Measurements from ENCODE around the gene SNX24. TPM values are rescaled to one million over a fixed set of nuclear protein-coding genes. Genes with fewer than 3 reads are reported as not detected.
A peak's percentile ranks its signal among the peaks of the same experiment; 100 is the strongest.

Gene SNX24, protein sequence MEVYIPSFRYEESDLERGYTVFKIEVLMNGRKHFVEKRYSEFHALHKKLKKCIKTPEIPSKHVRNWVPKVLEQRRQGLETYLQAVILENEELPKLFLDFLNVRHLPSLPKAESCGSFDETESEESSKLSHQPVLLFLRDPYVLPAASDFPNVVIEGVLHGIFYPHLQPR
- total RNA-seq: 28.0 and 29.8 TPM in 2 replicates

DNA sequence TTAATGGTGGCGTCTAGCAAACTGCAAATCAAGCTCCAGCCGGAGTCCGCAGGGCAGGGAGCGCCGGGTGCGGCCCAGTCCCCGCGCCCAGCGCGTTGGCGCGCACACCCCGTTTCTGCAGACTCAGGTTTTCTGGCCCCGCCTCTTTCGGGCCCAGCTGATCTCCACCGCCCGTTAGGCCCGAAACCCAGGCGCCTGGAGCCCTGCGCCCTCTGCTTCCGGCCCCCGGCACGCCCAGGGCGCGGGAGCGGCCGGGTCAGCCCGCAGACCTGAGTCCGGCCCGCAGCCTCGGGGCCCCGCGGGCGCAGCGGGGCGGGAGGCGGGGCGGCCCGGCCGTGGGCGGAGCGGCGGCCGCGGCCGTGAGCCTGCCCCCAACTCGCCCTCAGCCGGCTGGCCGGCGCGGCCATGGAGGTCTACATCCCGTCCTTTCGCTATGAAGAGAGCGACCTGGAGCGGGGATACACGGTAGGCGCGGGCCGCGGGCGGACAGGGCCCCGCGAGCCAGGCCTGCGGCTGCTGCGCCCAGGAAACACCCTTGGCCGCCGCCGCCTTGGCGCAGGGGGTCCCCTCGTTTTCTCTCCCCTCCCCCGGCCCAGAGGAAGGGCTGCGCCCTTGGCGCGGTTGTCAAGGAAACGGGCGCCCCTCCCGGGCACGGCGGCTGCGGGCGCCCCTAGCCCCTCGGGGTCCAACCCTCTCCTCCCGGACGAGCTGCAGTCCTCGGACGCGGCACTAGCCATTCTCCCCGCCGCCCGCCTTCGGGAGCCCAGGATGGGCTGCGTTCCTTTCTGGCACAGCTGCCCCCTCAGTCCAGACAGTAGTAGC is at the start of gene SNX24:
TSS of gene SNX24 (plus strand) at position 385 of the 822 bp plus-strand sequence. CDS start at position 406, 21 bp downstream.
- TF ChIP-seq, protein P1, sequence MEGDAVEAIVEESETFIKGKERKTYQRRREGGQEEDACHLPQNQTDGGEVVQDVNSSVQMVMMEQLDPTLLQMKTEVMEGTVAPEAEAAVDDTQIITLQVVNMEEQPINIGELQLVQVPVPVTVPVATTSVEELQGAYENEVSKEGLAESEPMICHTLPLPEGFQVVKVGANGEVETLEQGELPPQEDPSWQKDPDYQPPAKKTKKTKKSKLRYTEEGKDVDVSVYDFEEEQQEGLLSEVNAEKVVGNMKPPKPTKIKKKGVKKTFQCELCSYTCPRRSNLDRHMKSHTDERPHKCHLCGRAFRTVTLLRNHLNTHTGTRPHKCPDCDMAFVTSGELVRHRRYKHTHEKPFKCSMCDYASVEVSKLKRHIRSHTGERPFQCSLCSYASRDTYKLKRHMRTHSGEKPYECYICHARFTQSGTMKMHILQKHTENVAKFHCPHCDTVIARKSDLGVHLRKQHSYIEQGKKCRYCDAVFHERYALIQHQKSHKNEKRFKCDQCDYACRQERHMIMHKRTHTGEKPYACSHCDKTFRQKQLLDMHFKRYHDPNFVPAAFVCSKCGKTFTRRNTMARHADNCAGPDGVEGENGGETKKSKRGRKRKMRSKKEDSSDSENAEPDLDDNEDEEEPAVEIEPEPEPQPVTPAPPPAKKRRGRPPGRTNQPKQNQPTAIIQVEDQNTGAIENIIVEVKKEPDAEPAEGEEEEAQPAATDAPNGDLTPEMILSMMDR (IDR thresholded peaks at IDR 0.05; ENCODE audit: insufficient read depth, low read depth, low read length): no peak

DNA sequence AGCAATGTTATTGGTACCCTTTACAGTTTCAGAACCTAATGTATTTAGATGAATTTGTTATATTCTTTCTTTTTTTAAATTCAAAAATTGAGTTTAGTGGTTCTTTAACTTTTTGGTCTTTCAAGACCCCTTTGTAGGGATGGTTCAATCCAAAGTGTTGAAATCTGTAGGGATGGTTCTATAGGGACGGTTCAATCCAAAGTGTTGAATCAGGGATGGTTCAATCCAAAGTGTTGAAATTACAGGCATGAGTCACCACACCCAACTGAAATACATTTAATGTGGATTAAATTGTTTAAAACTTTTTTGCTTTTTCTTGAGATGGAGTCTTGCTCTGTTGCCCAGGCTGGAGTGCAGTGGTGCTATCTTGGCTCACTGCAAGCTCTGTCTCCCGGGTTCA is 39.9 kb upstream of the SNX24 start:
- DNase-seq (ENCODE audit: low read depth): peak; percentile 34
- no peak overlapping the region for H3K4me3 ChIP-seq (ENCODE audit: low read depth, low read length)
- TF ChIP-seq, protein P1 (IDR thresholded peaks at IDR 0.05; ENCODE audit: insufficient read depth, low read depth, low read length): no peak

More for the DNA sequence above, at the start of gene SNX24:
- DNase-seq (ENCODE audit: low read depth): peak; percentile 77
- peak within 1 kb of the TSS; percentile 77 for H3K4me3 ChIP-seq (ENCODE audit: low read depth, low read length)

DNA sequence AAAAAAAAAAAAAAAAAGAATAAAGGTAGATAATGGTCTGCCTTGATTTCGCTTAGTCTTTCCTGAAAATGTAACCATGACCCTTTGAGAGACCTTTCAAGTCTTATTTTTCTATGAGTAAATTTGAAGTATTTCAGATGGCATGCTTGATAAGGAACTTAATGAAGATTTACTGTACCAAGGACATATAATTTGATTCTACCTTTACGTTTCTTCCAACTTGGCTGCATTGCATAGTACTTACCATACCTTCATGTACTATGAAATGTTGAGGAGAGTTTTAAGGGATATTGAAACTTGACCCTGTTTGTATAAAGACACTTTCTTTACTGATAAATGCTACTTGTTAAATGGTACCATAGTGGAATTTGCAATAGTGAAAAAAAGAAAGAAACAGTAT is 35.0 kb upstream of the SNX24 start:
- no peak for DNase-seq (ENCODE audit: low read depth)
- TF ChIP-seq, protein P1 (IDR thresholded peaks at IDR 0.05; ENCODE audit: insufficient read depth, low read depth, low read length): no peak
- H3K4me3 ChIP-seq (ENCODE audit: low read depth, low read length): no peak overlapping the region

DNA sequence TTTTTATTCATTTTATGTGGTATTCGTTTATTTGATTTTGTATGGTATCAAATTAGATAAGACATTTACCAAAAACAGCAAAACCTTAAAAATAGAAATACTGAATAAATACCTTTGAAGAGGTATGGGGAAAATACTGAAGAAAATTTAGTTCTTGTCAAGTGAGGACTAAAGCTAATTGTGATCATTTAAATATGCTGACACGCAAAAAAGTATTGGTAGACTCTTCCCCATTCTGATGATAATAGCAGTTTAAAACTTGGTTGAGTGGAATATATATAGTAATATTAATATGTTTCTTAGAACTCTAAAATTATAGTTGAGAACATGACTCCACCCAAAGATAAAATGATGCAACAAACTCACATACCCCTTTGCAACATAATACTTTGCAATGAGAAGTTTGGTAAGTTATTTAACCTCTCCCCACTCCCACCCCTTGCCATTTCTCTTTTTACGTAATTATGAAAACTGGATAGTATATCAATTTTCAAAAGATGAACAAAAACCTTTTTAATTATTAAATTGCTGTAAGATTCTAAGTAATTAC is 30.1 kb upstream of the SNX24 start:
- TF ChIP-seq, protein P1 (IDR thresholded peaks at IDR 0.05; ENCODE audit: insufficient read depth, low read depth, low read length): no peak
- H3K4me3 ChIP-seq (ENCODE audit: low read depth, low read length): no peak overlapping the region
- no peak for DNase-seq (ENCODE audit: low read depth)

DNA sequence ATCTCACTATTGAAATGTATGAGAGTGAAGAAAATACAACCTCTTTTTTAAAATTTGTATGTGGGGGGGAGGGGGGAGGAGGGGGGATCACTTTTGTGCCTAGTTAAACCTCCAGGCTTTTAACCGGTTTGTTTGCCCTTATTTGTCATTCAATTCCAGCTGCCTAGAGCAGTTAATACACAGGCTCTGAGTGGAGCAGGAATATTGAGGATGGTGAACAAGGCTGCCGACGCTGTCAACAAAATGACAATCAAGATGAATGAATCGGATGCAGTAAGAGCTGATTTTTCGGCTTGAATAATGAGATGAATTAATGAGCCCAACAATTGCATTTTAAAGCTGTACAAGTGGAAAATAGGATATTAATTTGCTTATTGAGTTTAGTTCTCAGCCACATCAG is 28.7 kb upstream of the SNX24 start:
- no peak overlapping the region for H3K4me3 ChIP-seq (ENCODE audit: low read depth, low read length)
- DNase-seq (ENCODE audit: low read depth): no peak
- TF ChIP-seq, protein P1 (IDR thresholded peaks at IDR 0.05; ENCODE audit: insufficient read depth, low read depth, low read length): no peak

DNA sequence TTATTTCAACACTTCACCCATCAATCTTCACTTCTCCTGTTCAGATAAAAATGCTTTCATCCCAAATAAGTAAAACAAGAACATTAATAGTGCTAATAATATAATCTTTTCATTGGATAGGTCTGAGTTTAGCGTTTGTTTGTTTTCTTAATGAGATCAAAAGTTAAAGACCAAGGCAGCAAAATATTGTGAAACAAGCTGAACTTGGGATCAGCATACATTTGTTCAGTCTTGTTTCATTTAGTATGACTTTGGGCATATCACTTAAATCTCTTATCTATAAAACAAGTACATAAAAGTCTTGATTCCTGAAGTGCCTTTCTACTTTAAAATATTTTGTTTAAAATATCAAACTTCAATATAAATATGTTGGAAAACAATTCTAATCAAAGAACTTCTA is 13.4 kb upstream of the SNX24 start:
- H3K4me3 ChIP-seq (ENCODE audit: low read depth, low read length): no peak overlapping the region
- TF ChIP-seq, protein P1 (IDR thresholded peaks at IDR 0.05; ENCODE audit: insufficient read depth, low read depth, low read length): no peak
- no peak for DNase-seq (ENCODE audit: low read depth)

Data from fibroblast of villous mesenchyme (primary cell).